Upper lobe of left lung (tissue), 4 donors: ENCODE data around the gene CGREF1.
"Not testable (repeated sequence)": the region's sequence is repeated elsewhere in the genome, so short reads cannot be mapped to it uniquely, and the experiment has no call there.

Experiments
- EP300 ChIP-seq, 4 donors: sonication (generic); formaldehyde crosslinking; IDR thresholded peaks; one replicate each; pipeline ENCODE4 v1.5.1; 2017; ENCODE audit warnings: antibody characterized with exemption in 4 of 4, control low read depth in 2 of 4
- POLR2A ChIP-seq, 4 donors: fragments of 450-650 bp; IDR thresholded peaks; one replicate each; pipeline ENCODE4 v1.5.1; 2016 to 2017; ENCODE audit warnings: antibody characterized with exemption in 4 of 4, mild to moderate bottlenecking in 2 of 4
- POLR2AphosphoS5 ChIP-seq, 2 donors: sonication (generic); formaldehyde crosslinking; IDR thresholded peaks; one replicate each; pipeline ENCODE4 v1.5.1; 2017; ENCODE audit warnings: antibody characterized with exemption in 2 of 2
- TF ChIP-seq, protein P1 (sequence below), 6 experiments: fragments of 450-650 bp in 4 of 6; fragments of 200-600 bp in 2 of 6; sonication (generic) in 2 of 6; IDR thresholded peaks; one replicate each; pipeline ENCODE4 v1.5.1; 2016 to 2019; ENCODE audit warnings: antibody characterized with exemption in 6 of 6

DNA sequence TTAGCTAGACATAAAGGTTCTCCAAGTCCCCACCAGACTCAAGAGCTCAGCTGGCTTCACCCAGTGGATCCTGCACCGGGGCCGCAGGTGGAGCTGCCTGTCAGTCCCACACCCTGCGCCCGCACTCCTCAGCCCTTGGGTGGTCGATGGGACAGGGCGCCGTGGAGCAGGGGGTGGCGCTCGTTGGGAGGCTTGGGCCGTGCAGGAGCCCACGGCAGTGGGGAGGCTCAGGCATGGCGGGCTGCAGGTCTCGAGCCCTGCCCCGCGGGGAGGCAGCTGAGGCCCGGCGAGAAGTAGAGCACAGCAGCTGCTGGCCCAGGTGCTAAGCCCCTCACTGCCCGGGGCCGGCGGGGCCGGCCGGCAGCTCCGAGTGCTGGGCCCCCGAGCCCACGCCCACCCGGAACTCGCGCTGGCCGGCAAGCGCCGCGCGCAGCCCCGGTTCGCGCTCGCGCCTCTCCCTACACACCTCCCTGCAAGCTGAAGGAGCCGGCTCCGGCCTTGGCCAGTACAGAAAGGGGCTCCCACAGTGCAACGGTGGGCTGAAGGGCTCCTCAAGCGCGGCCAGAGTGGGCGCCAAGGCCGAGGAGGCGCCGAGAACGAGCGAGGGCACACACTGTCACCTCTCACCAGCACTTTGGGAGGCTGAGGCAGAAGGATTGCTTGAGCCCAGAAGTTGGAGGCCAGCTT, 7.4 kb downstream of the CGREF1 start:
- TF ChIP-seq, protein P1, sequence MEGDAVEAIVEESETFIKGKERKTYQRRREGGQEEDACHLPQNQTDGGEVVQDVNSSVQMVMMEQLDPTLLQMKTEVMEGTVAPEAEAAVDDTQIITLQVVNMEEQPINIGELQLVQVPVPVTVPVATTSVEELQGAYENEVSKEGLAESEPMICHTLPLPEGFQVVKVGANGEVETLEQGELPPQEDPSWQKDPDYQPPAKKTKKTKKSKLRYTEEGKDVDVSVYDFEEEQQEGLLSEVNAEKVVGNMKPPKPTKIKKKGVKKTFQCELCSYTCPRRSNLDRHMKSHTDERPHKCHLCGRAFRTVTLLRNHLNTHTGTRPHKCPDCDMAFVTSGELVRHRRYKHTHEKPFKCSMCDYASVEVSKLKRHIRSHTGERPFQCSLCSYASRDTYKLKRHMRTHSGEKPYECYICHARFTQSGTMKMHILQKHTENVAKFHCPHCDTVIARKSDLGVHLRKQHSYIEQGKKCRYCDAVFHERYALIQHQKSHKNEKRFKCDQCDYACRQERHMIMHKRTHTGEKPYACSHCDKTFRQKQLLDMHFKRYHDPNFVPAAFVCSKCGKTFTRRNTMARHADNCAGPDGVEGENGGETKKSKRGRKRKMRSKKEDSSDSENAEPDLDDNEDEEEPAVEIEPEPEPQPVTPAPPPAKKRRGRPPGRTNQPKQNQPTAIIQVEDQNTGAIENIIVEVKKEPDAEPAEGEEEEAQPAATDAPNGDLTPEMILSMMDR (IDR thresholded peaks at IDR 0.05), result not testable (repeated sequence)
- not testable (repeated sequence) for TF ChIP-seq POLR2A, POLR2AphosphoS5, EP300 (IDR thresholded peaks at IDR 0.05)
